ENCODE data around the gene KY. TPM values are rescaled to one million over a fixed set of nuclear protein-coding genes. Genes with fewer than 3 reads are reported as not detected.
A peak's percentile ranks its signal among the peaks of the same experiment; 100 is the strongest.

The KY gene
- total and polyA plus RNA-seq, 9 of the 15 experiments (the other 6 are each of a cell fraction or from before 2014, with no cell fraction given) = not detected

- in situ Hi-C loops (cut with MboI) = no loop called here
- Histone ChIP-seq H4K20me1 (replicated peaks; ENCODE audit: control insufficient read depth, insufficient read depth, low read length) (no peaks in the 10 kb centered on the region), H3K9me3 (replicated peaks; ENCODE audit: control insufficient read depth, insufficient read depth, low read depth, low read length) (no peaks in the 10 kb centered on the region), H3K4me1 (replicated peaks in 1 of 2; ENCODE audit: control insufficient read depth in 2 of 2, insufficient read depth in 2 of 2, low read length in 2 of 2) (no peaks in the 10 kb centered on the region), H3K79me2 (ENCODE audit: control insufficient read depth, insufficient read depth, low read length) (no peaks in the 10 kb centered on the region), H3K36me3 (ENCODE audit: control insufficient read depth, insufficient read depth, low read length) (no peaks in the 10 kb centered on the region), H3K4me2 (ENCODE audit: insufficient read depth, low read length) (no peak overlapping the region), H3K9me1 (ENCODE audit: control insufficient read depth, insufficient read depth, low read length) (no peaks in the 10 kb centered on the region), H3K27ac (ENCODE audit: extremely low read depth, low read depth, low read length) (no peak overlapping the region), H2AFZ (ENCODE audit: low read depth, low read length) (no peak overlapping the region), H3K4me3 (no peak overlapping the region), H3K9ac (ENCODE audit: insufficient read depth in 1 of 2, low read depth in 2 of 2, low read length in 2 of 2) (no peak overlapping the region), H3K27me3 (ENCODE audit: control insufficient read depth in 2 of 2, insufficient read depth in 2 of 2, low read length in 2 of 2) (peaks cover 0 to 20% of the 10 kb centered on the region in 2 experiments; a peak in 1 of 5 replicates)
- FAIRE-seq = no peak
- TF ChIP-seq ZNF134 (CRISPR knock-in tag; conservative IDR thresholded peaks at IDR 0.05) = no peak
- no peak for TF ChIP-seq POLR2AphosphoS2 (IDR thresholded peaks at IDR 0.05; ENCODE audit: low read length)
- TF ChIP-seq MED1 (CRISPR knock-in tag; IDR thresholded peaks at IDR 0.05; ENCODE audit: borderline replicate concordance) = no peak
- no peak for TF ChIP-seq CEBPG (CRISPR knock-in tag; IDR thresholded peaks at IDR 0.05)
- no peak for TF ChIP-seq CEBPG (tag; conservative IDR thresholded peaks at IDR 0.05 in 1 of 2, IDR thresholded peaks at IDR 0.05 in 1 of 2)
- peak; percentile 35; the same call in 1 of the 2 replicates for TF ChIP-seq RFX1 (IDR thresholded peaks at IDR 0.05)
- ChIA-PET CTCF (ENCODE audit: low intra/inter-chr PET ratio) (no interaction called here), POLR2A (no interaction called here)
- WGBS (ENCODE audit: insufficient coverage, low coverage, missing lambda C conversion rate) = 0% methylated on average over 9 of the region's 10 CpGs
- no peak for ATAC-seq
- intact Hi-C loops (cut with micrococcal nuclease) = no loop called here
- no TSS peak for BruUV-seq (replicated peaks)
- no peak for DNase-seq (ENCODE audit: extremely low read depth in 1 of 4, low spot score in 3 of 4)
These were observed 51.9 kb downstream of the KY start for GRCh38 chr3:134598763-134599545.

All from K562 (cell line).